ENCODE measurements around the gene IRGQ.

IRGQ gene

GRCh38 chr19:43534816-43535761 is 60.8 kb downstream of the IRGQ start:
- Histone ChIP-seq H3K9me3 (ENCODE audit: control extremely low read depth in 1 of 5, control insufficient read depth in 4 of 5, insufficient read depth in 2 of 5, low read depth in 1 of 5, low read length in 4 of 5) (peaks cover 0 to 10% (median 4%) of the 10 kb centered on the region in 5 experiments), H3K27me3 (replicated peaks in 2 of 5; ENCODE audit: control insufficient read depth in 4 of 5, insufficient read depth in 5 of 5, low read length in 4 of 5) (no peaks in the 10 kb centered on the region), H3K4me1 (ENCODE audit: control extremely low read depth in 1 of 4, control insufficient read depth in 4 of 4, insufficient read depth in 4 of 4, low read length in 3 of 4) (peaks cover 0 to 29% (median 25%) of the 10 kb centered on the region in 4 experiments), H3K27ac (ENCODE audit: insufficient read depth in 1 of 2, low read depth in 1 of 2, low read length in 2 of 2, poor library complexity in 1 of 2, severe bottlenecking in 2 of 2) (no peak overlapping the region), H3K4me3 (ENCODE audit: control insufficient read depth in 1 of 7, extremely low read depth in 1 of 7, insufficient read depth in 4 of 7, low read depth in 2 of 7, low read length in 6 of 7) (no peak overlapping the region), H3K36me3 (ENCODE audit: control insufficient read depth in 4 of 4, insufficient read depth in 4 of 4, low read length in 3 of 4) (peaks cover 3 to 33% (median 16%) of the 10 kb centered on the region in 4 experiments)
- 86% methylated on average over 50 of the region's 62 CpGs for WGBS (ENCODE audit: insufficient coverage)
- peak; percentile 61 to 74 (median 71) for DNase-seq
- ChIA-PET POLR2A (interaction anchor here (1.7 kb wide), 1 partner anchor 60 kb away, joined by 6 read pairs; the partner anchor contains the start of gene IRGQ), CTCF (interaction anchor here (0.7 to 12.5 kb wide), 20 partner anchors 10 to 116 kb away, joined by 3 to 111 read pairs (median 4); partner anchors contain the start of genes IRGQ, SRRM5 and ZNF576)
